Stimulated activated naive B cell treated with anti-CD40 and anti-IgM and Interleukin-4, amounts not matched to agents 10 μg/mL and 1 μg/mL and 100 μg/mL, for 72 hours (primary cell): ENCODE data around the gene SLC50A1.

Experiments
- ATAC-seq, 2 donors: fragments of 150-1000 bp; cut with Tn5 transposase; replicated peaks; 2 replicates each; pipeline ENCODE4 v1.10.0; 2021; ENCODE audit warnings: moderate library complexity in 1 of 2
- DNase-seq: peaks from one replicate; pipeline ENCODE4 v3.0.0; 2021
- H3K27ac Mint-ChIP-seq: one replicate; pipeline ENCODE4 v1.8.0; 2022; ENCODE audit warnings: mild to moderate bottlenecking, mixed read lengths
- H3K27me3 Mint-ChIP-seq, 2 donors: one replicate each; pipeline ENCODE4 v1.8.0; 2022; ENCODE audit warnings: mixed read lengths in 2 of 2
- H3K36me3 Mint-ChIP-seq, 2 donors: one replicate each; pipeline ENCODE4 v1.8.0; 2022; ENCODE audit warnings: mixed read lengths in 2 of 2, mild to moderate bottlenecking in 1 of 2
- H3K4me1 Mint-ChIP-seq, 2 donors: one replicate each; pipeline ENCODE4 v1.8.0; 2022; ENCODE audit warnings: mixed read lengths in 2 of 2, mild to moderate bottlenecking in 1 of 2
- H3K4me3 Mint-ChIP-seq, 2 donors: one replicate each; pipeline ENCODE4 v1.8.0; 2022; ENCODE audit warnings: mild to moderate bottlenecking in 2 of 2, mixed read lengths in 2 of 2, moderate library complexity in 1 of 2
- H3K9me3 Mint-ChIP-seq, 2 donors: one replicate each; pipeline ENCODE4 v1.8.0; 2022; ENCODE audit warnings: mixed read lengths in 2 of 2, mild to moderate bottlenecking in 1 of 2

The SLC50A1 gene

DNA sequence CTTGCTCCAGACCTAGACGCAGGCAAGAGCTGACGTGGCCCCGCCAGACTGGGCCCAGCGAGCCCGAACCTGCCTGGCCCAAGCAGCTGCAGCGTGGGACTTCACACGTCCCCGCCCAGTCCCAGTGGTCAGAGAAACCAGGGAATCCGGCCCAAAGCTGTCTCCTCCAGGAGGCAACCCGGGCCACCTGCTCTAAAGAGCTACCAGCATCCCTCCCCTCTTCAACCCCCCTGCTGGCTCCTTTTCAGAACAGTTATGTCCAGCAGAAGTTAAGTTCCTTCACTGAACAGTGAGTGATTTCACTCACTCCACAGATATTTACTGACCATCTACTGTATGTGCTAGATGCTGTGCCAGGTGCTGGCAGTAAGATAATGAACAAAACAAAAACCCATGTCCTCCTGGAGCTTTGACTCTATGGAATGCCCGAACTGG, 10.1 kb upstream of the SLC50A1 start:
- DNase-seq (no peak), ATAC-seq (no peak)
- peaks cover 28 to 44% of the 10 kb centered on the region in 2 donors for H3K4me1 Mint-ChIP-seq
- H3K36me3 Mint-ChIP-seq, result no peaks in the 10 kb centered on the region
- peaks cover 46 to 60% of the 10 kb centered on the region in 2 donors for H3K27me3 Mint-ChIP-seq
- H3K4me3 Mint-ChIP-seq, result peak overlapping the region in 1 of 2 donors; percentile 60
- no peaks in the 10 kb centered on the region for H3K9me3 Mint-ChIP-seq
- peak overlapping the region; percentile 25 for H3K27ac Mint-ChIP-seq

DNA sequence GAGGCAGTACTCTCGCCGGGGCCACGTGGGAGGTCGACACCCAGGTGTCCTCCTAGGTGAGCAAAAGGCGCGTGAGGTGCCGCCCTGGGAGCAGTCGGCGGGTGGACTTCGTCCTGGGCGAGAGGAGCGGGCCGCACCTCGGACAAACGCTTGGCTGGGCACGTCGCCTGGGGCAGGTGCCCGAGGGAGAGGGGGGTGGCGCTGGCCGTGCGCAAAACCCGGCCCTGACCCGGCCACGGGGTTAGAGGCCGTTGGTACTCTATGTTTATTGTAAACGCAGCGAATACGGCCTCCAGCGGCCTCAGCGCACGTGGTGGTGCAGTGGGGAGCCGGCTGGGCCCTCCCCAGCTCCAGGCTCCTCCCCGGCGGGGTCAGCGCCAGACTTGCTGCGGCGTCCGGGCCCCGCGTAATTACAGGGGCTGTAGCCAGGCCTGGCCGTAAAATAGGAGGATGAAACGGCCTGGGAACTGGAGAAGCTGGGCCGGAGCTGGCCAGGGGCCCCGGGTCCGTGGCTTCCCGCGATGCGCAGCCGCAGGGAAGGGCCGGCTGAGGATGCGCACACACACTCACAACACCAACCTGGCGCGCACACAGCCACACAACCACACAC, 9.6 kb upstream of the SLC50A1 start:
- H3K4me1 Mint-ChIP-seq, result peaks cover 28 to 44% of the 10 kb centered on the region in 2 donors
- H3K9me3 Mint-ChIP-seq, result no peaks in the 10 kb centered on the region
- no peaks in the 10 kb centered on the region for H3K36me3 Mint-ChIP-seq
- peak overlapping the region in 1 of 2 donors; percentile 80 for H3K4me3 Mint-ChIP-seq
- ATAC-seq (no peak), DNase-seq (no peak)
- H3K27ac Mint-ChIP-seq, result peak overlapping the region; percentile 25
- H3K27me3 Mint-ChIP-seq, result peaks cover 51 to 63% of the 10 kb centered on the region in 2 donors

GRCh38 chr1:155126556-155127104, 9.0 kb upstream of the SLC50A1 start:
- Mint-ChIP-seq H3K27me3 (peaks cover 53 to 59% of the 10 kb centered on the region in 2 donors), H3K27ac (peak overlapping the region; percentile 21), H3K36me3 (peaks cover under 1% of the 10 kb centered on the region in 2 donors), H3K4me3 (peak overlapping the region; percentile 80 to 82), H3K9me3 (no peaks in the 10 kb centered on the region), H3K4me1 (peaks cover 28 to 44% of the 10 kb centered on the region in 2 donors)
- DNase-seq (no peak), ATAC-seq (peak; percentile 56 to 58)

DNA sequence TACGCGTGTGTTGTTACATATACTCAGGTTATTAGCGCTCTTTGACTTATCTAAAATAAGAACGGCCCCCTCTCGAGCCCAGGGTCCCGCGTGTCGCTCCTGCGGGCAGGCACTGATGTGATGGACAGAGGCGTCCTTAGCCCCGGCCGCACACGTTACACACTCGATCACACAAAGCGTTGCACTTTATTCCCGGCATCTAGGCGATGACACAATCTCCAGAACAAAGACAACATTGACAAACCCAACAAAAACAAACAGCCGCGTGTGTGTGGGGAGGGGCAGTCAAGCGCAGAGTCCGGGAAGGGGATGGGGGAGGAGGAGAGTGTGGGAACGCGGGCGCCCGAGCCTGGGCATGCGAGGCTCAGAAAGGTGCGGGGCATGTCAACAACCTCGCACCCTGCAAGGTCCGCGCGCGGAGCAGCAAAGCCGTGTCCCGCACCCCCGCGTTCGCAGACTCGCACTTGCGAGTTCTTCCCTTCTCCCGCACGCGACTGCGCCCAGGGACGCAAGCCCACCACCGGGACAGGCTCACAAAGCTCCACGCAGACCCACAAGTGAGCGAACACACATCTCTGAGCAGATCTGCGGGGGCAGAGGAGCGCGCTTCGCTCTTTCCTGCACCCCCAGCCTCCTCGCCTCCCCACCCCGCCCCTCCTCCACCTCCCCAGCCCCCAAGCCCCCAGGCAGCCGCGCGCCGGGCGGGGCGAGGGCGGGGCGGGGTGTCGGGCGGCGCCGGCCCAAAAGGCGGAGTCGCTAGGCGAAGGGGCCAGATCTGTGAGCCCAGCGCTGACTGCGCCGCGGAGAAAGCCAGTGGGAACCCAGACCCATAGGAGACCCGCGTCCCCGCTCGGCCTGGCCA, 8.3 kb upstream of the SLC50A1 start, which contains the start of gene EFNA1:
TSS of gene EFNA1 (plus strand) at position 772 of the 862 bp plus-strand sequence. CDS start 102 bp downstream, outside the sequence.
- peaks cover 3 to 4% of the 10 kb centered on the region in 2 donors for H3K36me3 Mint-ChIP-seq
- peaks cover 53 to 59% of the 10 kb centered on the region in 2 donors for H3K27me3 Mint-ChIP-seq
- no peaks in the 10 kb centered on the region for H3K9me3 Mint-ChIP-seq
- peak within 1 kb of the TSS; percentile 80 to 82 for H3K4me3 Mint-ChIP-seq
- DNase-seq (no peak), ATAC-seq (peak; percentile 59 to 62)
- peak within 1 kb of the TSS; percentile 21 for H3K27ac Mint-ChIP-seq
- peaks cover 28 to 44% of the 10 kb centered on the region in 2 donors for H3K4me1 Mint-ChIP-seq

DNA sequence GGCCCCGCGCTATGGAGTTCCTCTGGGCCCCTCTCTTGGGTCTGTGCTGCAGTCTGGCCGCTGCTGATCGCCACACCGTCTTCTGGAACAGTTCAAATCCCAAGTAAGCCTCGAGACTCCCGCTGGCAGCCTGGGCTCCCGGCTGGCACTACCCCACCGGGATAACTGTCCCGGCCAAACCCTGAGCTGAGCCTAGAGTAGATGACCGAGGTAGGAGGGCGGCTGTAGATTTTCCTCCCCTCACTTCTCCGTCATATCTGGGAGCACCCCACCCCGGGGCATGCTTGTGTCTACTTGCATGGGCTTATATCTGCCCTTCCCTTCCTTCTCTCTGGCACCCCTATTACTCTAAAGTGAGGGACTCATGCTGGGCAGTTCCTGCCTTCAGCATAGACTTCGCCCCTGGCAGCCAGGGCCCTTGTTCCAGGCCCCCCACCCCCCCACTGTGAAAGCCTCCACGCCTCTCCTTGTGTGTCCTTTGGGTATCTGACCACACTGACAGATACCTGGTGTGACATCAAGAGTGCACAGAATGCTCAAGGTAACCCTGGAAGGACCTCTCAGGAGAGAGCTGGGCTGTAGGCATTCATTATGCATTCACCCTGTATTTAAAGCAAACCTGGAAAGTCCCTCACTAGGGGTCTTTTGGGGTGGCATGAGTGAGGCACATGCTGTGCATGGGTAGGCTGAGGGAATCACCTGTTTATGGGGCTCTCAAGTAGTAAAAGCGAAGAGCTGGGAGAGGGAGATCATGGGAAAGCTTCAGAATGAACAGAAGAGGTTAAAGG, 7.5 kb upstream of the SLC50A1 start:
- DNase-seq, result no peak
- Mint-ChIP-seq H3K27me3 (peaks cover 53 to 59% of the 10 kb centered on the region in 2 donors), H3K4me1 (peaks cover 28 to 44% of the 10 kb centered on the region in 2 donors), H3K27ac (no peak overlapping the region), H3K36me3 (peaks cover 4 to 5% of the 10 kb centered on the region in 2 donors), H3K9me3 (no peaks in the 10 kb centered on the region), H3K4me3 (peak overlapping the region; percentile 77 to 80)
- ATAC-seq, result no peak

DNA sequence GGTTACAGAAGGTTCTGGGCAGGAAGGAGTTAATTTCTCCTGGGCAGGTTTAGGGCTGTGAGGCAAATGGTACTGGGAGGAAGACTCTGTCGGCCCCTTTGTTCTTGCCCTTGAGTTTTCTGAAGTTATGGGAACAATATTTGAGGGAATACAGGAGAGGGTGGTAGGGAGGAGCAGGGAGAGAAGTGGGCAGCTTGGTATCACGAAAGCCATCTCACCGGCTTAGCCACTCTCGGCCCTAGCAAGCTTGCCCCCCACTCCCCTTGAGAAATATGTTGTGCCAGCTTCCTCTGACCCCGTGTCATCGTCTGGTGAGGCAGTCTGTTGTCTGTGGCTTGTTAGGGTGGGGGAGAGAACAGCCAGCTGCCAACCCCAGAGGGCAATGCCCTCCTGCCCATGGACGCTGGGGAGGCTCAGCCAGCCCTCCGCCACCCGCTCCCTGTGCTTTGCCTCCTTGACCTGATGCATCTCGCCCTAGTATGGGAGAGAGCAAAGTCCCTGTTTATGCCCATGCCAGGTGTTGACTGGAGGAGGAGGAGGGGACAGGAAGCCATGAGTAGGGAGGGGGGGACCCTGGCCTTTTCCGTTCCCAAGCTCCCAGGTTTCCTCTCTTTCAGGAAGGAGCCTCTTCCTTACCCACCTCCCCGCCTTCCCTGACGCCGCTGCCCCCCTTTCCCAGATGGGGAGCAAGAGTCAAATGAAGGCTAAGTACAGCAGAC, 6.7 kb upstream of the SLC50A1 start:
- Mint-ChIP-seq H3K9me3 (no peaks in the 10 kb centered on the region), H3K27ac (no peak overlapping the region), H3K36me3 (peaks cover 4 to 6% of the 10 kb centered on the region in 2 donors), H3K4me3 (peak overlapping the region in 1 of 2 donors; percentile 77), H3K4me1 (peaks cover 28 to 44% of the 10 kb centered on the region in 2 donors), H3K27me3 (peaks cover 53 to 59% of the 10 kb centered on the region in 2 donors)
- ATAC-seq (no peak), DNase-seq (no peak)

DNA sequence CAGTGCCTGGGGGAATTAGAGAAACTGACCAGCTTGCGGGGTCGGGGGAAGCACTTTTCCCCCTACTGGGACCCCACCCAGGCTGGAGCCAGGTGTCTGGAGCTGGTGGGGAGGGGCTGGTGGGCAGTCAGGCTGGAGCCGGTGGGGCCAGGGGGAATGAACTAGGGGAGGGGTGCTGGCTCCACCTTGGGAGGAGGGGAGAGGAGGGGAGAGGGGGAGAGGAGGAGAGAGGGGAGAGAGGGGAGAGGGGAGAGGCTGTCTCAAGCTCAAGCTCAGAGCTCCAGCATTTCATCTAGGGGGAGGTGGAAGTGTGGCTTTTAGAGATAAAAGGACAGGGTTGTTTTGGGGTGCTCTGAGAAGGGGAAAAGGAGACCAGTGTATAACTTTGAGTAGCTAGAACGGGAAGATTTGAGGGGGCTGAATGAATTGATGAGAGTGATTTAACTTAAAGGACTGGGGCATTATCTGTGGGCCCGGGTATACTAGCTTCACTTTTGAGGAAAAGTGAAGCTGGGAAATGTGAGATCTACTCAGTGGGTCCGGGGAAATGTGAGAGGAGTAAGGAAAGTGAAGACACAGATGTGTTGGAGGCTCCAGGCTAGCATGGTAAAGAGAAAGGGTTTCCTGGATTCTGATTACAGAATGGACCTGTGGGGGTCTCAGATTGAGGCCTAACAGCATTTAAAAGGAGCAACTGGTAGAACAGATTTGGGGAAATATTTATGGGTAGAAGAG, 5.2 kb upstream of the SLC50A1 start:
- Mint-ChIP-seq H3K4me3 (no peak overlapping the region), H3K4me1 (peaks cover 35 to 46% of the 10 kb centered on the region in 2 donors), H3K9me3 (no peaks in the 10 kb centered on the region), H3K27ac (no peak overlapping the region), H3K36me3 (peaks cover 7 to 10% of the 10 kb centered on the region in 2 donors), H3K27me3 (peaks cover 49 to 53% of the 10 kb centered on the region in 2 donors)
- DNase-seq (no peak), ATAC-seq (no peak)

GRCh38 chr1:155131285-155131684, 4.4 kb upstream of the SLC50A1 start:
- no peak for DNase-seq
- Mint-ChIP-seq H3K9me3 (no peaks in the 10 kb centered on the region), H3K27me3 (peaks cover 44 to 46% of the 10 kb centered on the region in 2 donors), H3K27ac (no peak overlapping the region), H3K4me3 (no peak overlapping the region), H3K4me1 (peaks cover 35 to 44% of the 10 kb centered on the region in 2 donors), H3K36me3 (peaks cover 10 to 14% of the 10 kb centered on the region in 2 donors)
- no peak for ATAC-seq

GRCh38 chr1:155131856-155132255, 3.8 kb upstream of the SLC50A1 start:
- H3K27ac Mint-ChIP-seq, result peak overlapping the region; percentile 26
- H3K4me1 Mint-ChIP-seq, result peaks cover 34 to 41% of the 10 kb centered on the region in 2 donors
- peaks cover 38 to 40% of the 10 kb centered on the region in 2 donors for H3K27me3 Mint-ChIP-seq
- DNase-seq (no peak), ATAC-seq (no peak)
- H3K9me3 Mint-ChIP-seq, result no peaks in the 10 kb centered on the region
- H3K4me3 Mint-ChIP-seq, result no peak overlapping the region
- H3K36me3 Mint-ChIP-seq, result peaks cover 10 to 15% of the 10 kb centered on the region in 2 donors

DNA sequence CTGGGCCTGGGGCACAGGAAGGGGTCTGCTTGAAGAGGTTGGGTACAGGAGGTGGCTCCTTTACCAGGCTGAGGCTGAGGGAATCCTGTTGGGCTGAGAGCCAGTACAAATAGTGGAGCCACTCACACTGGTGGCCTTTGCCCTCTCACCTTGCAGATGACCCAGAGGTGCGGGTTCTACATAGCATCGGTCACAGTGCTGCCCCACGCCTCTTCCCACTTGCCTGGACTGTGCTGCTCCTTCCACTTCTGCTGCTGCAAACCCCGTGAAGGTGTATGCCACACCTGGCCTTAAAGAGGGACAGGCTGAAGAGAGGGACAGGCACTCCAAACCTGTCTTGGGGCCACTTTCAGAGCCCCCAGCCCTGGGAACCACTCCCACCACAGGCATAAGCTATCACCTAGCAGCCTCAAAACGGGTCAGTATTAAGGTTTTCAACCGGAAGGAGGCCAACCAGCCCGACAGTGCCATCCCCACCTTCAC, 1.8 kb upstream of the SLC50A1 start:
- ATAC-seq, result no peak
- Mint-ChIP-seq H3K4me1 (peaks cover 30 to 41% of the 10 kb centered on the region in 2 donors), H3K27me3 (peaks cover 21 to 22% of the 10 kb centered on the region in 2 donors), H3K4me3 (no peak overlapping the region), H3K27ac (peak overlapping the region; percentile 76), H3K36me3 (peaks cover 23 to 32% of the 10 kb centered on the region in 2 donors), H3K9me3 (no peaks in the 10 kb centered on the region)
- no peak for DNase-seq

DNA sequence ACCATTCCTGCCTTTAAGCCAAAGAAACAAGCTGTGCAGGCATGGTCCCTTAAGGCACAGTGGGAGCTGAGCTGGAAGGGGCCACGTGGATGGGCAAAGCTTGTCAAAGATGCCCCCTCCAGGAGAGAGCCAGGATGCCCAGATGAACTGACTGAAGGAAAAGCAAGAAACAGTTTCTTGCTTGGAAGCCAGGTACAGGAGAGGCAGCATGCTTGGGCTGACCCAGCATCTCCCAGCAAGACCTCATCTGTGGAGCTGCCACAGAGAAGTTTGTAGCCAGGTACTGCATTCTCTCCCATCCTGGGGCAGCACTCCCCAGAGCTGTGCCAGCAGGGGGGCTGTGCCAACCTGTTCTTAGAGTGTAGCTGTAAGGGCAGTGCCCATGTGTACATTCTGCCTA, 1.3 kb upstream of the SLC50A1 start:
- no peaks in the 10 kb centered on the region for H3K9me3 Mint-ChIP-seq
- H3K4me3 Mint-ChIP-seq, result peak overlapping the region in 1 of 2 donors; percentile 97
- DNase-seq (no peak), ATAC-seq (no peak)
- H3K4me1 Mint-ChIP-seq, result peaks cover 26 to 41% of the 10 kb centered on the region in 2 donors
- peaks cover 24 to 33% of the 10 kb centered on the region in 2 donors for H3K36me3 Mint-ChIP-seq
- peak overlapping the region; percentile 99 for H3K27ac Mint-ChIP-seq
- peaks cover 16 to 17% of the 10 kb centered on the region in 2 donors for H3K27me3 Mint-ChIP-seq

- peaks cover 24 to 39% of the 10 kb centered on the region in 2 donors for H3K36me3 Mint-ChIP-seq
- peaks cover 10 to 11% of the 10 kb centered on the region in 2 donors for H3K27me3 Mint-ChIP-seq
- peaks cover 21 to 41% of the 10 kb centered on the region in 2 donors for H3K4me1 Mint-ChIP-seq
- H3K4me3 Mint-ChIP-seq, result peak overlapping the region; percentile 89 to 97
- no peaks in the 10 kb centered on the region for H3K9me3 Mint-ChIP-seq
- peak overlapping the region; percentile 99 for H3K27ac Mint-ChIP-seq
- ATAC-seq, result peak; percentile 42 to 51
- peak; percentile 57 for DNase-seq
Observed at GRCh38 chr1:155134880-155135414, 705 bp upstream of the SLC50A1 start.
